HTR-8/SVneo (cell line): ENCODE measurements around the gene CD300LD.

Experiments
- DNase-seq: peaks from one replicate; pipeline ENCODE4 v3.0.0; 2011; ENCODE audit warnings: low spot score, mixed read lengths; ENCODE audit not compliant: insufficient read length
- FAIRE-seq: peaks from 2 replicates; lab custom pipeline; 2011; peaks lifted over from hg19 to GRCh38; lab: Jason Lieb, UNC

The CD300LD gene

DNA sequence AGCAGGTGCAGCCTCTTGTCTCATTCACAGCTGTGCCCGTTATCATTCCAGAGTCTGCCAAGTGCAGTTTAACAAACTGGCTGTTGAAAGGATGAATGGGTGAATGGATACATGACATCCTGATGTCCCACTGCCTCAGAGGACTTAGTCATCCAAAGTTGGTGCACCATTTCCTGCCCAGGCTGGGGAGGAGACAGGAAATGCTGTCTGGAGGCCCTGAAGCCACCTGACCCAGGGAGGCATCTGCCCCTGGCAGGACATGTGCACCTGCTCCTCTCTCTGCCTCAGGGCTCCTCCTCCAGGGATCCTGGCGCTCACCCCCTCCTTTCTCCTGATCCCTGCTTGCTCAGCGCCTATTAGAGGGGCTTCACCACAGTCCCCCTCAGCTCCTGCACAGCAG, 44.3 kb downstream of the CD300LD start:
- FAIRE-seq (no peak), DNase-seq (peak; percentile 28)

DNA sequence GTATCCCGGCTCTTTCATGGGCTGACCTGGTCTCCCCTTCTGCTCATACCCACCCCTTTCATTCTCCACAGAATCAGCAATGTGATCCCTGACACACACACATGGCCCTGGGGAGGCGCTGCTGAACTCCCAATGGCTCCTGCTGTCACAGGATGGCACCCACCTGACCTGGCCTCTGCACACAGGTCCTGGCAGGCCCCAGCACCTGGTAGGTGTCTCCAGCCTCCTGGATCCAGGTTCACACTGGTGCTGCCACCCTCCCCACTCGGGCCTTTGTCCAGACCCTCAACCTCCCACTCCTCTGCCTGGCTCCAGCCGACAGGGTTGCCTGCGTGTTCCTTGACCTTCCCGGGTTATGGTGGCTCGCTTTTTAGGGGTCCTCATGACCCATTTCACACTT, 44.8 kb downstream of the CD300LD start:
- FAIRE-seq, result no peak
- DNase-seq, result no peak

DNA sequence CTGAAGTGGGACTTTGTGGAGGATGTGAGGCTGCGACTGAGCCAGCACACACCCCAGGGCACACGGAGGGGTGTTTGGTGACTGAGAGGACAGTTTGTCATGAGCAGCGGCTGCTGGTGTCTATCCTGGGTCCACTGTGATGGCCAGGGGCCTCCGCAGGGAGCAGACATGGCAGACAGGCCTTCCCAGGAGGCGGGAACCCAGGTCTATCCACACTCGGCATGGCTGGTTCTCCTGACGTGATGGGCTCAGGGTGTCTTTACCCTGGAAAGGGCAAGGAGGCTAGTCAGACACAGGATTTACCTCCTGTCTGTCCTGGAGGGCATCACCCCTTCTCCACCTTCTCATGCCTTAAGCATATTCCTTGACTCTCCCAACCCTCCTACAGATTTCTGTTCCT, 45.5 kb downstream of the CD300LD start:
- no peak for FAIRE-seq

DNA sequence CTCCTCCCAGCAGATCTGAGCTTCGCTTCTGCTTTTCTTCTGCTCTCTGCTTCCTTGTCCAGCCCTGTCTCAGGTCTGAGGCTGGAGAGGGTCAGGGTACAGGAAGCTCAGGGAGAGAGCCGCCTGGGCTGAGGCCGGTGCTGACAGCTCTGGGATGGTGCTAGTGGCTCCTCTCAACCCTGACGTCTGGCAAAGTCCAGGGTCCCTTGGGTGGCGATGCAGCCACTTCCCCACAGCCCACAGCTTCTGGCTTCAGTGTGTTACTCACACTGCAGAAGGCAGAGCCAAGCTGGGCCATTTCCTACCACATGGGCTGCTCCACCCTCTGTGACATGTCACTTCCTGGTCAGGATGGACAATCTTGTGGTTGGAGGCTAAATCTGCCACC, 46.2 kb downstream of the CD300LD start, which contains the start of gene CD300C:
Gene CD300C (minus strand): TSS at position 273 of the 388 bp plus-strand sequence. CDS start 333 bp downstream, outside the sequence.
- DNase-seq (no peak), FAIRE-seq (no peak)

More for the DNA sequence above, 45.5 kb downstream of the CD300LD start:
- DNase-seq, result no peak

DNA sequence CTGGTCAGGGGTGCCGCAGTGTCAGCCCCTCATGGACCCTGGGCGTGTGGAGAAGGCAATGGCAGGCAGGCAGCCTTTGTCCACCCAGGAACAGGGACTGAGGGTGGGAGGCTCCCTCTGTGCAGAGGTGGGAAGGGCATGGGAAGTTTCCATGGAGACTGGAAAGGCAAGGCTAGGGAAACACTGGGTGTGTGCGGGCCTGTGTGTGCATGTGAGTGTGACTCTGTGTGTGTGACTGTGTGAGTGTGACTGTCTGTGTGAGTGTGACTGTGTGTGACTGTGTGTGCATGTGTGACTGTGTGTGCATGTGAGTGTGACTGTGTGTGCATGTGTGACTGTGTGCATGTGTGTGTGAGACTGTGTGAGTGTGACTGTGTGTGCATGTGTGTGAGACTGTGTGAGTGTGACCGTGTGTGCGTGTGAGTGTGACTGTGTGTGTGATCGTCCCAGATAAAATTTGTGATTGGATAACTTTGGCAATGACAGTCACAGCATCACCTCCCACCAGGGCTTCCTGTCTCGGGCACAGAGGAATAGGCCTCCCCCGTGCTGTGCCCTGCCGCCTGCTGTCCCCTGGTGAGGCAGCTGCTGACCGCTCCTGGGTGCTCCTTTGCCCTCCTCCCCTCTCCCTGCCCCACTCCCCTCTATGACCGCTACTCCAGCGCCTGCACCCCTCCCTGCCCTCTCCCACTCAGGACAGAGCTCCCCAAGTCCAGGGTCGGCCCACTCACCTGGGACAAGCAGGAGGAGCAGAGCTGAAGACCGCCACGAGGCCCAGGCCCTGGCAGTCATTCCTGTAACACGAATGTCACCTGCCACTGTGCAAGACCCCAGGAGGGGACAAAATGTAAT, 46.9 kb downstream of the CD300LD start:
- DNase-seq, result no peak
- peak; percentile 94 for FAIRE-seq

DNA sequence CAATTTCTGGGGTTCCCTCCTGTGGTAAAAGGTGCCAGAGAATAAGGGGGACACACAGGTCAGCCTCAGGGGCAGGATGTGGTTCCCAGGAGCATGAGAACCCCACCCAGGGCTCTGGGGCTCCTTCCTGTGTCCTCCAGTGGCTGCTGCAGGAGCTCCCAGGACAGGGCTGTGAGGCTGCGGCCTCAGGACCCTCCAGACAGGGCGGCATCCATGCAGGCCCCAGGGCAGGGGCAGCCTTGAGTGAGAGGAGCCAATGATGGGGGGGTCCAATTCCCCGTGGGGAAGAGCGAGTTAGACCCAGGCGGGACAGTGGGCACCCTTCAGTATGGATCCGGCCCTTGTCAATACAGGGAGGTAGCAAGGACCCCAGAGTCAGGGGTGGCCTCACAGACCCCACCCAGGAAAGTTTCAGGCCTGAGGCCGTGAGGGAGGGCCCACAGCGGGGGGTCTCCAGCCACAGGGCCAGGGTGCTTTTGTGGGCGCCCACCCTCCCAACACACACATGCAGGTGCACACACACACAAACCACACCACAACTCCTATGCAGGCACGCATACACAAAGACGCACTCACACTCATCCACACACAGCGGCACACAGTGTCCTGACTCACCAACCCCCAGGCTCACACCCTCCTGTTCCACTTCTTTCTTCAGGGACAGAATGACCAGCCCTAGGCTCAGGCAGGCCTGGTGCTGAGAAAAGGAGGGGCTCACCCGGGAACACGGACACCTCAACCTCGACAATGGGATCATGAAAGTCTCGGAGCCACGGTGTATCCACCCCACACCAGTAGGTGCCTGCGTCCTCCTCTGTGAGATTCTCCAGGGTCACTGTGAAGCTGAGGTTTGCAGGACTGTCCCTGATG, 48.0 kb downstream of the CD300LD start:
- DNase-seq, result no peak
- FAIRE-seq, result peak; percentile 36

DNA sequence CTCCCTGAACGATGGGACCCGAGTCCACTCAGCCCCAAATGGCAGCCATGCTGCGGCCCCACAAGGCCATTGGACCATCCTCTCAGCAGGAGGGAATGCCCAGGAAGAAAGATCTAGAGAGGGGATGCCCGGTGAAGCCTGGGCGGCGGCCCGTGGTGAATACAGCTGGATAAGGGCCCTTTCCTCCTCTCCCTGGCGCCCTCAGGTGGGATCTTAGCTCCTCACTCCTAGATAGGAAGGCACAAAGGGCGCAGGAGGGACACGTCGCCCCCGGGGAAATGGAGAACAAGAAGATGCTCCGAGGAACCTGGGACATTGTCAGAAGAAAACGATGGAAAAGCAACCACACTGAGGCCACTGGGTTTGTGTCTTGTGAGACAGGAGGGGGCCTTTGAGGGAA, 48.7 kb downstream of the CD300LD start:
- no peak for FAIRE-seq
- DNase-seq, result no peak

DNA sequence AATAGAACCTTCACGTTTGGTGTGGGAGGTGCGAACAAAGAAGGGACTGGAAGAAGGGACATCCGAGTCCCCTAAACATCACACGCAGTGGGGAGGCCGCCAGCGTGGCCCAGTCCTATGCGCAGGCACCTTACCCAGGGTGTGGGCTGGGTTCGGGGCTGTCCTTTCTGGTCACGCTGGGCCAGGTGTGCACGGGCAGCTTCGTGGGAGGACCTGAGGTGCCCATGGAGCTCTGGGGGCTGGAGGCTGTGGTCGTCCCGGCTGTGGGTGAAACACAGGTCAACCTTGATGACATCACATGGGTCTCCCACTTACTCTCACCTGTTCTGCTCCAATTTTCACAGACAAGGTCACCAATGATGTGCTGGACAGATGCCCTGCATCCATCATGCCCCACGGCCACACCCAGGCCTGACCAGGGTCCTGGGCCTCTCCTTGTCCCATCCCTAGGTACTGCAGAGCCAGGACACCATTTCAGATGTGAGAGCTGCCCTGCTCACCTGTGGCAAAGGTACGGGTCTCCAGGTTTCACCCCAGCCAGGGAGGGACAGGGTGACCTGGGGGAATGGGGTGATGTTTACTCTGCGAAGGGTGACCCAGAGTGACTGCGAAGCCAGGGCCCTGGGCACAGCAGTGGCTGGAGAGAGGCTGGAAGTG, 49.2 kb downstream of the CD300LD start:
- DNase-seq, result no peak
- no peak for FAIRE-seq

DNA sequence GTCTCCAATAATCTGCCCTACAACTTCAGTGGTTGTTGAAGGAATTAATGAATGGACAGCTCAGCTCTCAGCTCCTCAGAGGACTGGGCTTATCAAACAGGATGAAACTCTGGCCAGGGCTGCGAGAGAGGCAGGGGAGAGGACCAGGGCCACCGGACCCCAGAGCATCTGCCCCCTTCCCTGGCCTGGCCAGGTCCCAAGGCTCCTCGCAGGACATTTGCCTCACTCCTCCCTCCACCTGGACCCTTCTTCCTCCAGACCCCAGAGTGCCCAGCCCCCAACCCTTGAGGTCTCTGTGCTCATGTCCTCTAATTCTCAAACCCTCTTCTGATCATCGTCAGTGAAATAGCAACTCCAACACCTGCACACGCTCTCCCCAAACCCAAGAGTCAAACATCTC, 49.9 kb downstream of the CD300LD start:
- FAIRE-seq, result no peak
- no peak for DNase-seq

DNA sequence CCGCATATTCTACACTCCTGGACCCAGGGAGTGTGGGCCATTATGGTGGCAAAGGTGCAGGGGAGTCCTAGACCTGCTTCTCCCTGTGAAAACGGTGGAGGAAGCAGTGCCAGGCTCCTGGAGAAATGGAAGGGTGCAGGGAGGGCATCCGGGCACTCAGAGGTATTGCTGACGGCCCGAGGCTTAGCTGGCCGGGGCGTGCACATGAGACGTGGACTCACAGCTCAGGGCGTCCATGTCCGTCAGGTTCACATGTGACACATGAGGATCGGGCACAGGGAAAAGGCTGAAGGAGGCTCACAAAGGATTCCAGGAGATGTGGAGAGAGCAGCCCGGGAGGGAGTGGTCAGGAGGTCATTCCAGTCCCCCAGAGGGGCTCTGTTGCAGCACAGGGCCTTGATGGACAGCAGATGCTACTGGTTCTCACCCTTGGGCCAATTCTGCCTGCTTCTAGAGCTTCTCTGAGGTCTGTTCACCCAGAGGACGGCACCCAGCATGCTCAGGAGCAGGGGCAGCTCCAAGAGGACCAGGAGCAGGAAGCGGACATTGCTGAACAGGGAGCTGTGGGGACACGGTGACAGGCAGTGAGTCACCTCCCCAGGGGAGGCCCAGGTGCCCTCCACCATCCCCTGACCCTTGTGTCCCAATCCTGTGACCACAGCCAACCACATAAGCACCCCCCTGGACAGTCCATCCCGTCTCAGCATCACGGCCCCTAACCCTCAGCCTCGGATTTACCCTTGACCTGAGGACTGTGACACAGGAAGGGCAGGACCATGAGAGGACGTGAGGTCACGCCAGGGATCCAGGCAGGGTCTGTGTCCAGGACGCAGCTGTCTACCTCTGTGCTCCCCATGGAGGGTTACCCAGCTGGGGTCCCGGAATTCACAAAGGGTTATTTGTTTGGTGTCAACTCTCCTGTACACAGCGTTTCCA, 50.6 kb downstream of the CD300LD start:
- no peak for FAIRE-seq

DNA sequence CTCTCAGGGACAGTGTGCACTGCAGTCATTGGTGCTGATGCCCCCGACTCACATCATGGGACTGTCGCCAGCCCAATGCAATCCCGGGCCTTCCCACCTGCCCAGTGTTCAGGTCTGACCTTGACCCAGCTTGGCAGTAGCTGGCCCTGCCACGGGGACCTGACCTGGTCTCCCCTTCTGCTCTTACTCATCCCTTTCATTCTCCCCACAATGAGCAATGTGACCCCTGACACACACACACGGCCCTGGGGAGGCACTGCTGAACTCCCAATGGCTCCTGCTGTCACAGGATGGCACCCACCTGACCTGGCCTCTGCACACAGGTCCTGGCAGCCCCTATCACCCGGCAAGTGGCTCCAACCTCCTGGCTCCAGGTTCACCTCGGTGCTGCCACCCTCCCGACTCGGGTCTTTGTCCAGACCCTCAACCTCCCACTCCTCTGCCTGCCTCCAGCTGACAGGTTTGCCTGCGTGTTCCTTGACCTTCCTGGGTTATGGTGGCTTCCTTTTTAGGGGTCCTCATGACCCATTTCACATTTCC, 52.7 kb downstream of the CD300LD start:
- DNase-seq (no peak), FAIRE-seq (no peak)

More for the DNA sequence above, 50.6 kb downstream of the CD300LD start:
- DNase-seq, result no peak

DNA sequence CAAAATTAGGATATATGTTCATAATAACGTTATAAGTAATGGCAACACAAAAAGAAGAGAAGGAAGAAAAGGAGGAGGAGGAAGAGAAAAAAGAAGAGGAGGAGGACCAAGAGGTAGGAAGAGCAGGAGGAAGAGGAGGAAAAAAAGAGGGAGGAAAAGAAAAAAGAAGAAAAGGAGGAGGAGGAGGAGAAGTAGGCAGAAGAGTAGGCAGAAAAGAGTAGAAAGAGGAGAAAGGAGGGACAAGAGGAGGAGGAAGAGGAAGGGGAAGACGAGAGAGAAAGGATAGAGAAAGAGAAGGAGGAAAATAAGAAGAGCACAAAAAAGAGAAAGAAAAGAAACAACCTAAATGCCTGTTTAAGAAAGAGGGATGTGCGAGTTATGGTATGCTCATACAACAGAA, 55.2 kb downstream of the CD300LD start:
- DNase-seq (no peak), FAIRE-seq (no peak)

DNA sequence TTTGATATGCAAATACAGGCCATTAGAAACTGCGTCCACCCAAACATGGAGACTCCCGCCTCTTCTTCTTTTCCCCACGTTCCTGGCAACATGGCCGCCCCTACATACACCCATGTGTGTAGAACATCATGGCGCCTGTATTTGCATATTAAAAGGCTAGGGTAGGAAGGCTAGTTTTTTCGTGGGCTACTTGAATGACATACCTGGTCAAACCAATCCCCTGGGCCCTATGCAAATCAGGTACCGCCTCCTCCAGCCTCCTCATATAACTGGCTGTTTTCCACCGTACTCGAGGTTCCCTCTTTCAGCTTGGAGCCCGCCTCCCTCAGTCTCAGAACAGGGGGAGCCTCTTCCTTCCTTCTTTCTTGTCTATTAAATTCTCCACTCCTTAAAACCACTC, 60.0 kb downstream of the CD300LD start:
- no peak for FAIRE-seq

DNA sequence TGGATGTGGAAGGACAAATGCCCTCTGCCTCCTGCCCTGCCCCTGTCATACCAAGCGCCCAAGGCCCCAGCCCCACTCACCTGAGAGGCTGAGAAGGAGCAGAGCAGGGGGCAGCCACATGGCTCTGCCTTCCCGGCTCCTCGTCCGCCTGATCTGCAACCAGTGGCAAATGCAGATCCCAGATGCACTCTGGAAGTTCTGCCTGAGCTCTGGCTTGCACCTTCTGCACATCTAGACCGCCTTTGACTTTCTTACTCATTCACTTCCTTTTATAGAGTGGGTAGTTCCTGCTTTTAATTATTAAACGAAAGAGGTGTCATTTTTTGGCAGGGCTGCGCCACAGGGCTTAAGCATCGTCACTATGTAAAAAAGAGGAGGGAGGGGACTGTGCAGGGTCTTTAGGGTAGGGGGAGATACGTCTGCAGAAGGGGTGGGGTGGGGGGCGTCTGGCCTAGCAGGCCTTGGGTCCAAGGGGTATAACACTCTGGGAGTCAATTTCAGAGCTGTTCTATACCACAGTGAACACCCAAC, 60.8 kb downstream of the CD300LD start, which contains the start of gene CD300LB:
Gene CD300LB (minus strand): TSS at position 245 of the 531 bp plus-strand sequence. CDS start 125 bp downstream, at position 120.
- DNase-seq (no peak), FAIRE-seq (no peak)

More for the DNA sequence above, 60.0 kb downstream of the CD300LD start:
- no peak for DNase-seq

DNA sequence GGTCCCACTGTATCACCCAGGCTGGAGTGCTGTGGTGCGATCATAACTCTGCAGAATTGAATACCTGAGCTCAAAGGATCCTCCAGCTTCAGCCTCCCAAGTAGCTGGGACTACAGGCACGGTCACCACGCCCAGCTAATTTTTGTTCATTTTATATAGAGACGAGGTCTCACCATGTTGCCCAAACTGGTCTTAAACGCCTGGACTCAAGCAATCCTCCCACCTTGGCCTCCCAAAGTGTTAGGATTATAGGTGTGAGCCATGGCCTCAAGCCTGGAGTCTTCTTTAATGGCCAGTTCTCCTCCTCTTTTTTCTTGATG, 61.3 kb downstream of the CD300LD start:
- DNase-seq, result no peak

More for the DNA sequence above, 61.3 kb downstream of the CD300LD start:
- FAIRE-seq, result no peak
